Sigmoid colon (tissue), 4 donors: Measurements from ENCODE around the gene PILRA.

Experiments
- EP300 ChIP-seq, 4 donors: sonication (generic); formaldehyde crosslinking; IDR thresholded peaks; one replicate each; pipeline ENCODE4 v1.6.1; 2017; ENCODE audit warnings: antibody characterized with exemption in 4 of 4
- POLR2A ChIP-seq, 2 donors: fragments of 450-650 bp; IDR thresholded peaks; one replicate each; pipeline ENCODE4 v1.6.1; 2016; ENCODE audit warnings: antibody characterized with exemption in 2 of 2, mild to moderate bottlenecking in 2 of 2, moderate library complexity in 2 of 2
- POLR2AphosphoS5 ChIP-seq, 4 donors: sonication (generic); formaldehyde crosslinking; IDR thresholded peaks; one replicate each; pipeline ENCODE4 v1.6.1; 2017; ENCODE audit warnings: antibody characterized with exemption in 4 of 4
- TF ChIP-seq, protein P1 (sequence below), 4 experiments: fragments of 450-650 bp in 3 of 4; fragments of 200-600 bp in 1 of 4; IDR thresholded peaks; one replicate each; pipeline ENCODE4 v1.5.1; 2016 to 2019; ENCODE audit warnings: antibody characterized with exemption in 4 of 4, mild to moderate bottlenecking in 3 of 4, moderate library complexity in 2 of 4

- TF ChIP-seq EP300 (IDR thresholded peaks at IDR 0.05): no peak
- TF ChIP-seq POLR2A (IDR thresholded peaks at IDR 0.05): no peak
- TF ChIP-seq, protein P1, sequence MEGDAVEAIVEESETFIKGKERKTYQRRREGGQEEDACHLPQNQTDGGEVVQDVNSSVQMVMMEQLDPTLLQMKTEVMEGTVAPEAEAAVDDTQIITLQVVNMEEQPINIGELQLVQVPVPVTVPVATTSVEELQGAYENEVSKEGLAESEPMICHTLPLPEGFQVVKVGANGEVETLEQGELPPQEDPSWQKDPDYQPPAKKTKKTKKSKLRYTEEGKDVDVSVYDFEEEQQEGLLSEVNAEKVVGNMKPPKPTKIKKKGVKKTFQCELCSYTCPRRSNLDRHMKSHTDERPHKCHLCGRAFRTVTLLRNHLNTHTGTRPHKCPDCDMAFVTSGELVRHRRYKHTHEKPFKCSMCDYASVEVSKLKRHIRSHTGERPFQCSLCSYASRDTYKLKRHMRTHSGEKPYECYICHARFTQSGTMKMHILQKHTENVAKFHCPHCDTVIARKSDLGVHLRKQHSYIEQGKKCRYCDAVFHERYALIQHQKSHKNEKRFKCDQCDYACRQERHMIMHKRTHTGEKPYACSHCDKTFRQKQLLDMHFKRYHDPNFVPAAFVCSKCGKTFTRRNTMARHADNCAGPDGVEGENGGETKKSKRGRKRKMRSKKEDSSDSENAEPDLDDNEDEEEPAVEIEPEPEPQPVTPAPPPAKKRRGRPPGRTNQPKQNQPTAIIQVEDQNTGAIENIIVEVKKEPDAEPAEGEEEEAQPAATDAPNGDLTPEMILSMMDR (IDR thresholded peaks at IDR 0.05): no peak
- TF ChIP-seq POLR2AphosphoS5 (IDR thresholded peaks at IDR 0.05): peak in 2 of 4 donors; percentile 35 to 45
Measured at GRCh38 chr7:100444311-100445278, 71.3 kb downstream of the PILRA start.
